C4-2B (cell line): Measurements from ENCODE around the gene ADSS2.

Source experiments
- H3K27ac ChIP-seq: fragments of 450-650 bp; 2 replicates; pipeline ENCODE4 v1.5.1; 2017
- ZFX ChIP-seq: fragments of 450-650 bp; IDR thresholded peaks from 2 replicates; pipeline ENCODE4 v1.6.1; 2017
- TF ChIP-seq, protein P1 (sequence below): fragments of 450-650 bp; conservative IDR thresholded peaks from 2 replicates; pipeline ENCODE4 v1.5.1; 2017; ENCODE audit warnings: mild to moderate bottlenecking

Gene ADSS2

GRCh38 chr1:244429818-244430217, 21.9 kb downstream of the ADSS2 start:
- TF ChIP-seq, protein P1, sequence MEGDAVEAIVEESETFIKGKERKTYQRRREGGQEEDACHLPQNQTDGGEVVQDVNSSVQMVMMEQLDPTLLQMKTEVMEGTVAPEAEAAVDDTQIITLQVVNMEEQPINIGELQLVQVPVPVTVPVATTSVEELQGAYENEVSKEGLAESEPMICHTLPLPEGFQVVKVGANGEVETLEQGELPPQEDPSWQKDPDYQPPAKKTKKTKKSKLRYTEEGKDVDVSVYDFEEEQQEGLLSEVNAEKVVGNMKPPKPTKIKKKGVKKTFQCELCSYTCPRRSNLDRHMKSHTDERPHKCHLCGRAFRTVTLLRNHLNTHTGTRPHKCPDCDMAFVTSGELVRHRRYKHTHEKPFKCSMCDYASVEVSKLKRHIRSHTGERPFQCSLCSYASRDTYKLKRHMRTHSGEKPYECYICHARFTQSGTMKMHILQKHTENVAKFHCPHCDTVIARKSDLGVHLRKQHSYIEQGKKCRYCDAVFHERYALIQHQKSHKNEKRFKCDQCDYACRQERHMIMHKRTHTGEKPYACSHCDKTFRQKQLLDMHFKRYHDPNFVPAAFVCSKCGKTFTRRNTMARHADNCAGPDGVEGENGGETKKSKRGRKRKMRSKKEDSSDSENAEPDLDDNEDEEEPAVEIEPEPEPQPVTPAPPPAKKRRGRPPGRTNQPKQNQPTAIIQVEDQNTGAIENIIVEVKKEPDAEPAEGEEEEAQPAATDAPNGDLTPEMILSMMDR, result no peak
- TF ChIP-seq ZFX, result no peak
- no peak overlapping the region for H3K27ac ChIP-seq

DNA sequence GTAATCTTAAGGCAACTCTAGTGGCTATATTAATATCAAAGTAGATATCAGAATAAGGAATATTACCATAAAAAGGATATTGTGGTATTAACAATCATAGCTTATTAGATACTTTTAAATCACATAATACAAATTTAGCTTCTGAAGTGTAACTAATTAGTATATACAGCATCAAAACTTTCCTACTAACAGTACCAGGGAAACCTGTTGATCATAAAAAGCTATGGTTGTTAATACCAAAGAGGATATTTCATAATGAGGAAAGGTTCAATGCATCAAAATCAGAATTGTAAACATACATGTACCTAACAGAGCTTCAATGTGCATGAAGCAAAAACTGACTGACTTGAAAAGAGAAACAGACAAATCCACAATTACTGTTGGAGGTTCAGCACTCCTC, 24.1 kb downstream of the ADSS2 start:
- H3K27ac ChIP-seq, result no peak overlapping the region
- no peak for TF ChIP-seq ZFX
- TF ChIP-seq, protein P1, result no peak

DNA sequence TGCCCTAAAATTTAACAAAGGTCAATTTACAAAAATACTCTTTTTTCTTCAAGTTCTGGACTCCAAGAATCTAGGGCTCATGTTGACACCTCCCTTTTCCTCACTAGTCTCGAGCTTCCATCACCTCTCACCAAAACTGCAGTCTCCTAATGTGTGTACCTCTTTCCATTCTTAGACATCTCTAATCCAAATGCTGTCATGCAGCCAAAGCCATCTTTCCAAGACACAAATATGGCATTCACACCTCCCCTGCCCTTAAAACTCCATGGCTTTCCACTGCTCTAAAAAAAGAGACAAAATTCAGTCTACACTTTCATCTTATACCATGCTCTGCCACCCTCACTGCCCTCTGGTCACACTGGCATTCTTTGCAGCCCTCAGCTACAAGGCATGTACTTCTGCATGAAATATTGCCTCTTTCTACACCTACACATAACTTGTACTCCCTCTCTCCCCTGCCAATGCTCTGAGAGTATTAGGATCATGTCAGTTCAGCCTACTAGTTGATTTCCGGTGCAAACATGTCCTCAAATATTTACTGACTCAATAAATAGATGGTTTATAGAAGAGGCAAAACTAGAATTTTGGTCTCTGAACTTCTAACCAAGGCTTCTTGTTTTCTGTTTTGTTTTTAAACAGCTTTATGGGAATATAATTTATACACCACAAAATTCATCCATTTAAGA, 26.9 kb downstream of the ADSS2 start:
- peak overlapping the region; percentile 29; the same call in 1 of the 2 replicates for H3K27ac ChIP-seq
- TF ChIP-seq, protein P1, result no peak

DNA sequence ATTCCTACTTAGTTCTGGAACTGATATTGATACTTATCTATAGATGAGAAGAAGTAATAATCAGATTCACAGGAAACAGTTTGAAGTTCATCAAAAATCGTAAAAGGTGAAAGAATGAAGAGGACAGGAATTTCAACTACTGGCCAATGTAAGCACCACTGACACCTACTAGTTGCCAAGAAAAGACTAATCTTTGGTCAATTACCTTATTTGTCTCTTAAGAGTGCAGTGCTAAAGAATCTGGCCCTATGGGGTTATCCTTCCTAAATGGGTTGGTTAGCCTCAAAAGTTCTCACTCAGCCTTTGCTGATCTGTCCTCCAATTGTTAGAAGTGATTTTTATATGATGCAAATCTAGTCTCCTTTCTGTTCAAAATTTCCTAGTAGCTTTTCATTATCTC, 29.5 kb downstream of the ADSS2 start:
- H3K27ac ChIP-seq, result no peak overlapping the region
- TF ChIP-seq ZFX, result no peak
- TF ChIP-seq, protein P1, result no peak

- TF ChIP-seq, protein P1, result no peak
- TF ChIP-seq ZFX, result no peak
- no peak overlapping the region for H3K27ac ChIP-seq
Observed at GRCh38 chr1:244419024-244419423, 32.7 kb downstream of the ADSS2 start.

- TF ChIP-seq ZFX, result no peak
- TF ChIP-seq, protein P1, result no peak
- H3K27ac ChIP-seq, result no peak overlapping the region
Observed at GRCh38 chr1:244414543-244414942, 37.2 kb downstream of the ADSS2 start.

DNA sequence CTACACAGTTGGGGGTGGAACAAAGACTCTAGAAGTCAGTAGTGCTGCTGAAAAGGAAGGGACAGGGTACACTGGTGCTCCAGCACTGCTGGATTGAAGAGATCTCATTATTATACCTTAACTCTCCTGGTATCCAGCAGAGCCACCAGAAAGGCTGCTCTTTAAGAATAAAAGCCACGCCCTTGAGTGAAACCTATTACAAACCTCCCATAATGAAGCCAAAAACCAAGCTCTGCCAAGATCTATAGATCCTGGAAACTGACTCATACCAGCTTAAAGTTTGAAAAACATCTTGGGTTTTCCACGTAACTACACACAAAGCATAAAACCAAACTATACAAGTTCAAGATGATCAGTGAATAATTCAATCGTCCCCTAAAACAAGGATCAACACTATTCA, 38.0 kb downstream of the ADSS2 start:
- no peak overlapping the region for H3K27ac ChIP-seq
- no peak for TF ChIP-seq ZFX
- TF ChIP-seq, protein P1, result no peak
